ENCODE measurements around the gene COL23A1.

The COL23A1 gene

DNA sequence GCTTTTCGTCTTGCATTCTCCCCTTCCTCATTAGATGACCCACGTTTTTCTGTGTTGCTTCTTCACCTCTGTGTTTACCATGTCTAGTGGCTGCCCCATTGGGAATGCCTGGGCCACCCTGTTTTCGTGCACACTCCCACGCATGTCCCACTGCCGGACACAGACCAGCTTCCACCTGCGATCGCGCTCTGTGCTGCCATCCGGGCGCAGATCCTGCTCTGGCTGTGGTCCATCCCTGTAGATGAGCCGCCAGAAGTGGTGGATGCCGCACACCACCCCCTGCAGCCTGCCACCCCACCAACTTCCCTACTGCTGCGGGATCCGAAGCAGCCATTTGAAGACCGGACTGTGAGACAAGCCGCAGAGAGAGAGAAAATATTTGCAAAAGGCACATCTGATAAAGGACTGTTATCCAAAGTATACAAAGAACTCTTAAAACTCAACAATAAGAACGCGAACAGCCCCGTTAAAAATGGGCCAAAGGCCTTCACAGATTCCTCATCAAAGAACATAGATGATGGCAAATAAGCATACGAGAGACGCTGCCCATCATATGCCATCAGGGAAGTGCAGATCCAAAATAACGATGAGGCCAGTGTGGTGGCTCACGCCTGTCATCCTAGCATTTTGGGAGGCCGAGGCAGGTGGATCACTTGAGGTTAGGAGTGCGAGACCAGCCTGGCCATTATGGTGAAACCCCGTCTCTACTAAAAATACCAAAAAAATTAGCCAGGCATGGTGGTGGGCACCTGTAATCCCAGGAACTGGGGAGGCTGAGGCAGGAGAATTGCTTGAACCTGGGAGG is 163.7 kb downstream of the COL23A1 start:
- peaks cover 4 to 11% of the 10 kb centered on the region in 2 experiments for H3K4me1 ChIP-seq (ENCODE audit: control insufficient read depth in 1 of 2, insufficient read depth in 1 of 2, low read depth in 1 of 2, low read length in 1 of 2)
- no peak overlapping the region for H3K27ac ChIP-seq
- no peak overlapping the region for H3K4me3 ChIP-seq (ENCODE audit: low read depth in 1 of 2, low read length in 1 of 2)
- no peak for TF ChIP-seq CTCF (IDR thresholded peaks at IDR 0.05)
- H3K36me3 ChIP-seq, result no peaks in the 10 kb centered on the region
- H3K9me3 ChIP-seq, result no peaks in the 10 kb centered on the region
- H3K27me3 ChIP-seq, result no peaks in the 10 kb centered on the region

DNA sequence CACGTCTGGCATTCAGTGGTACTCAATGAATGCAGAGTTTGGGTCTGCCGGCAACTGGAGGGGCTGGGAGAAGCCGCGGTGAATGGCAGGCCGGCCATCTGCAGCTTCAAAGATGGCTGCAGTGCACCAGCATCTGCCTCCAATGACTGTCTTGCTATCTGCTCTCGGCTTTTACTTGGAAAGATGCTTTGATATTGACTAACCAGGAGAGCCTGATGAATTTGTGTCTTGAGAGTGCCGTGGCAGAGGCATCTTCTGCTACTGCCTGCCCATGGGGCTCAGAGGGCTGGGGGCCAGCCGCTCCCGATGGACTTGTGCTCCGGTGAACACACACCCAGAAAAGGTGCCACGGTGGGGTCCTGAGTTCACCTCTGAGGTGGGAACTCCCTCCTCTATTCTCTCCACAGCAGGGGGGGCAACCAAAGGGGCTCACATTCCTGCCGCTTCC is 164.5 kb downstream of the COL23A1 start:
- Histone ChIP-seq H3K4me3 (ENCODE audit: low read depth in 1 of 2, low read length in 1 of 2) (no peak overlapping the region), H3K27ac (no peak overlapping the region), H3K4me1 (ENCODE audit: control insufficient read depth in 1 of 2, insufficient read depth in 1 of 2, low read depth in 1 of 2, low read length in 1 of 2) (peaks cover 7 to 12% of the 10 kb centered on the region in 2 experiments), H3K36me3 (no peaks in the 10 kb centered on the region), H3K9me3 (no peaks in the 10 kb centered on the region), H3K27me3 (no peaks in the 10 kb centered on the region)
- no peak for TF ChIP-seq CTCF (IDR thresholded peaks at IDR 0.05)

- Histone ChIP-seq H3K36me3 (no peaks in the 10 kb centered on the region), H3K9me3 (no peaks in the 10 kb centered on the region), H3K27ac (no peak overlapping the region), H3K4me1 (ENCODE audit: control insufficient read depth in 1 of 2, insufficient read depth in 1 of 2, low read depth in 1 of 2, low read length in 1 of 2) (peaks cover 7 to 12% of the 10 kb centered on the region in 2 experiments), H3K4me3 (ENCODE audit: low read depth in 1 of 2, low read length in 1 of 2) (no peak overlapping the region), H3K27me3 (no peaks in the 10 kb centered on the region)
- TF ChIP-seq CTCF (IDR thresholded peaks at IDR 0.05), result no peak
Observed at GRCh38 chr5:178424810-178425177, 165.4 kb downstream of the COL23A1 start.

GRCh38 chr5:178423901-178424809 is 166.0 kb downstream of the COL23A1 start:
- no peak overlapping the region for H3K4me3 ChIP-seq (ENCODE audit: low read depth in 1 of 2, low read length in 1 of 2)
- no peaks in the 10 kb centered on the region for H3K36me3 ChIP-seq
- no peak overlapping the region for H3K27ac ChIP-seq
- TF ChIP-seq CTCF (IDR thresholded peaks at IDR 0.05), result no peak
- peaks cover 7 to 10% of the 10 kb centered on the region in 2 experiments for H3K4me1 ChIP-seq (ENCODE audit: control insufficient read depth in 1 of 2, insufficient read depth in 1 of 2, low read depth in 1 of 2, low read length in 1 of 2)
- no peaks in the 10 kb centered on the region for H3K27me3 ChIP-seq
- H3K9me3 ChIP-seq, result no peaks in the 10 kb centered on the region

GRCh38 chr5:178423431-178423830 is 166.8 kb downstream of the COL23A1 start:
- Histone ChIP-seq H3K27me3 (no peaks in the 10 kb centered on the region), H3K4me1 (ENCODE audit: control insufficient read depth in 1 of 2, insufficient read depth in 1 of 2, low read depth in 1 of 2, low read length in 1 of 2) (peaks cover 7 to 8% of the 10 kb centered on the region in 2 experiments), H3K9me3 (no peaks in the 10 kb centered on the region), H3K27ac (no peak overlapping the region), H3K4me3 (ENCODE audit: low read depth in 1 of 2, low read length in 1 of 2) (no peak overlapping the region), H3K36me3 (no peaks in the 10 kb centered on the region)
- TF ChIP-seq CTCF (IDR thresholded peaks at IDR 0.05), result no peak

Measured in neutrophil (primary cell).